HL-60 (cell line): Measurements from ENCODE around the gene LPCAT1.
"Not testable (repeated sequence)": the region's sequence is repeated elsewhere in the genome, so short reads cannot be mapped to it uniquely, and the experiment has no call there.

ENCODE experiments used
- DNase-seq, 2 experiments: peaks; one replicate each; pipeline ENCODE4 v3.0.0-alpha.2; 2010 to 2020; ENCODE audit warnings: low read depth in 1 of 2, low spot score in 1 of 2
- H3K27ac ChIP-seq: fragments of 250-450 bp; sonication (Bioruptor Pico); replicated peaks from 2 replicates; pipeline ENCODE4 v1.5.1; 2020; ENCODE audit warnings: mild to moderate bottlenecking, moderate library complexity
- H3K27me3 ChIP-seq: fragments of 250-450 bp; sonication (Bioruptor Pico); 2 replicates; pipeline ENCODE4 v1.5.1; 2021; ENCODE audit warnings: mild to moderate bottlenecking, moderate library complexity; ENCODE audit not compliant: insufficient read depth, poor library complexity, severe bottlenecking
- H3K4me3 ChIP-seq: replicated peaks from 2 replicates; pipeline ENCODE4 v1.5.1; 2011; ENCODE audit warnings: mild to moderate bottlenecking, control low read depth, low read length; ENCODE audit not compliant: insufficient read depth
- CTCF ChIP-seq: IDR thresholded peaks from one replicate; pipeline ENCODE4 v1.5.1; 2011; ENCODE audit warnings: low read length, control low read depth, inconsistent platforms; ENCODE audit not compliant: insufficient read depth
- GABPA ChIP-seq: IDR thresholded peaks from 2 replicates; pipeline ENCODE4 v1.6.1; 2012; ENCODE audit warnings: low read depth
- POLR2AphosphoS5 ChIP-seq: IDR thresholded peaks from 2 replicates; pipeline ENCODE4 v1.6.1; 2012; ENCODE audit warnings: low read depth
- SPI1 ChIP-seq: IDR thresholded peaks from 2 replicates; pipeline ENCODE4 v1.6.1; 2012; ENCODE audit warnings: low read depth, mild to moderate bottlenecking, borderline replicate concordance
- TF ChIP-seq, protein P1 (sequence below): IDR thresholded peaks from 2 replicates; pipeline ENCODE4 v1.6.1; 2012; ENCODE audit warnings: low read depth; ENCODE audit not compliant: insufficient replicate concordance

Gene LPCAT1

DNA sequence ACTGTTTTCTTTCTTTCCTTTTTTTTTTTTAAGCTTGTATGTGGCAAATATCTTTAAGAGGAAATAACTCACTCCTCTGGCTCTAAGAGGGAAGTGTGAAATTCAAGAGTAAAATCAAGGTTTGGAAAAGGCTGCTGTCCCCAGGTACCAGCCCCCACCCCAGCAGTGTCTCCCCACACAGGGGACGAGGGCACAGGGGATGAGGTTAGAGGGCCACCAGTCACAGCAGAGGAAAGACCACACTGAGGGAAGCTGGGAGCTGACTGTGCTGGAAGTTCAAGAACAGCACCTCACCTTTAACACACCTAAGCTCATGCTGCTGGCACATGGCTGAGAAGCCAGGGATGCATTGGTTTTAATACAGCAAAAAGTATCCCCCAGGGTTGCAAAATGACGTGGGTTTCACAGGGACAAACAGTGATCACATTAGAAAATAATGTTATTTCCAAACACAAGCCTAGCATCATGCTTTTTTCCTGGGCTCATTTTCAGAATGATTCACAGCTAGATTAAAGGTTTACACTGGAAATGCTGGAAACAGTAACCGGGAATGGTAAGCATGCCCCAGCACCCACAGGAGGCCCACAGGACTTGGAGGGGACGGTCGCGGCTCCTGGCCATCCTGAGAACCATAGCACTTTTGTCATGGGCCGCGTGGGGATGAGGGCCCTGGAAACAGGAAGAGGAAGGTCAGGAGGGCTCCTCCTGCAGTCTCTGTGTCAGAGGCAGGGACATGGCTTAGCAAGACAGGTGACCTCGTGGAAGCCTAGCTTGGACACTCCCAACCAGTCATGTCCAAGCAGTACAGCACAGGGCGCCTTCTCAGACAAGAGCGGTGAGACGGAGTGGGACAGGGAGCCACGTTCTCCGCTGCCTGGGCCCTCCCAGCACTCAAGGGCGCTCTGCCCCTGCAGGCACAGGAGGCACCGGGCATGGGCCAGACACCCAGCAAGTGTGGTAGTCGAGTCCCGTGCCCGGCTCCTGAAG is 6.9 kb downstream of the LPCAT1 start:
- H3K27ac ChIP-seq, result peak overlapping the region; percentile 23; the same call in 1 of the 2 replicates
- TF ChIP-seq SPI1, result no peak
- no peak for TF ChIP-seq GABPA
- no peak for TF ChIP-seq POLR2AphosphoS5
- TF ChIP-seq, protein P1, sequence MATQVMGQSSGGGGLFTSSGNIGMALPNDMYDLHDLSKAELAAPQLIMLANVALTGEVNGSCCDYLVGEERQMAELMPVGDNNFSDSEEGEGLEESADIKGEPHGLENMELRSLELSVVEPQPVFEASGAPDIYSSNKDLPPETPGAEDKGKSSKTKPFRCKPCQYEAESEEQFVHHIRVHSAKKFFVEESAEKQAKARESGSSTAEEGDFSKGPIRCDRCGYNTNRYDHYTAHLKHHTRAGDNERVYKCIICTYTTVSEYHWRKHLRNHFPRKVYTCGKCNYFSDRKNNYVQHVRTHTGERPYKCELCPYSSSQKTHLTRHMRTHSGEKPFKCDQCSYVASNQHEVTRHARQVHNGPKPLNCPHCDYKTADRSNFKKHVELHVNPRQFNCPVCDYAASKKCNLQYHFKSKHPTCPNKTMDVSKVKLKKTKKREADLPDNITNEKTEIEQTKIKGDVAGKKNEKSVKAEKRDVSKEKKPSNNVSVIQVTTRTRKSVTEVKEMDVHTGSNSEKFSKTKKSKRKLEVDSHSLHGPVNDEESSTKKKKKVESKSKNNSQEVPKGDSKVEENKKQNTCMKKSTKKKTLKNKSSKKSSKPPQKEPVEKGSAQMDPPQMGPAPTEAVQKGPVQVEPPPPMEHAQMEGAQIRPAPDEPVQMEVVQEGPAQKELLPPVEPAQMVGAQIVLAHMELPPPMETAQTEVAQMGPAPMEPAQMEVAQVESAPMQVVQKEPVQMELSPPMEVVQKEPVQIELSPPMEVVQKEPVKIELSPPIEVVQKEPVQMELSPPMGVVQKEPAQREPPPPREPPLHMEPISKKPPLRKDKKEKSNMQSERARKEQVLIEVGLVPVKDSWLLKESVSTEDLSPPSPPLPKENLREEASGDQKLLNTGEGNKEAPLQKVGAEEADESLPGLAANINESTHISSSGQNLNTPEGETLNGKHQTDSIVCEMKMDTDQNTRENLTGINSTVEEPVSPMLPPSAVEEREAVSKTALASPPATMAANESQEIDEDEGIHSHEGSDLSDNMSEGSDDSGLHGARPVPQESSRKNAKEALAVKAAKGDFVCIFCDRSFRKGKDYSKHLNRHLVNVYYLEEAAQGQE, result no peak
- no peak for TF ChIP-seq CTCF
- no peak for DNase-seq
- no peak overlapping the region for H3K4me3 ChIP-seq
- no peaks in the 10 kb centered on the region for H3K27me3 ChIP-seq

- H3K4me3 ChIP-seq, result no peak overlapping the region
- H3K27ac ChIP-seq, result no peak overlapping the region
- DNase-seq, result peak in 1 of 2 experiments; percentile 55
- no peaks in the 10 kb centered on the region for H3K27me3 ChIP-seq
- TF ChIP-seq, protein P1, result no peak
Measured at GRCh38 chr5:1515921-1516571, 7.7 kb downstream of the LPCAT1 start.

DNA sequence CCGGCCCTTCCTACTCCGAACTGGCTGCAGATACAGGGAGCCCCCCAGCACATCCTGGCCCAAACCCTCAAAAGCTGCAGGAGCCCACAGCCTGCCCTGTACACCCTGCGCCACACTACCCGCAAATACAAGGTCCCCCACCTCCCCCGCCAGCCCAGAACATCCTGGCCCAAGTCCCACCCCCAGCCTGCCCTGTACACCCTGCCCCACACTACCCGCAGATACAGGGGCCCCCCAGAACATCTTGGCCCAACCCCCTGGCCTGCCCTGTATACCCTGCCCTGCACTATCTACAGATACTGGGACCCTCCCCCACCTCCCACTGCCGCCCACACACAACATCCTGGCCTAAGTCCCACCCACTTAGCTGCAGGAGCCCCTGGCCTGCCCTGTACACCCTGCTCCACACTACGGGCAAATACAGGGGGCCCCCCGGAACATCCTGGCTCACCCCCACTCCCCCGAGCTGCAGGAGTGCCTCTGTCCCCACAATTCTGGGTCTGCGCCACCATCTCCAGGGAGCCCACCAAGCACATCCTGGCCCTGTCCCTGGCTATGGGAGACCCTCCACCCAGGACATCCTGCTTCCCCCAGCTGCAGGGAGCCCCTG is 8.3 kb downstream of the LPCAT1 start:
- H3K27ac ChIP-seq, result no peak overlapping the region
- no peak for DNase-seq
- TF ChIP-seq, protein P1, result no peak
- TF ChIP-seq GABPA (no peak), CTCF (no peak)
- no peaks in the 10 kb centered on the region for H3K27me3 ChIP-seq
- no peak overlapping the region for H3K4me3 ChIP-seq

DNA sequence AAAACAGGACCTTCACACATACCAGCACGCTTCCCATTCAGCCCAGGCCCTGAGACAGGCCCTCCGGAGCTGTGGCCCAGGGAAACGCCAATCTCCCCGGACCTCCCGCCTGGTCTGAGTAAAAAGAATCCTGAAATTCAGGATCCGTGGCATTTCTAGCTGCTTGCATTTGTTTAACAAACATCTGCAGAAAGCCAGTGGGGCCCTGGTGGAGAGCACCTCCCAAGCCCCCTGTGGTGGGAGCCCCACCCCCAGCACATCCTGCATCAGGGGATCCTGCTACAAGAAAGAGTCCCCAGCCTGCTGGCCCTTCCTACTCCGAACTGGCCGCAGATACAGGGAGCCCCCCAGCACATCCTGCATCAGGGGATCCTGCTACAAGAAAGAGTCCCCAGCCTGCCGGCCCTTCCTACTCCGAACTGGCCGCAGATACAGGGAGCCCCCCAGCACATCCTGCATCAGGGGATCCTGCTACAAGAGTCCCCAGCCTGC is 8.9 kb downstream of the LPCAT1 start:
- not testable (repeated sequence) for DNase-seq, H3K4me3 ChIP-seq, H3K27me3 ChIP-seq, H3K27ac ChIP-seq
